Right lung (tissue), 5 donors: Measurements from ENCODE around the gene BATF. TPM values are rescaled to one million over a fixed set of nuclear protein-coding genes. Genes with fewer than 3 reads are reported as not detected.

ENCODE experiments used
- DNase-seq, 2 donors: peaks; one replicate each; pipeline ENCODE4 v3.0.0-alpha.2; 2013
- polyA plus RNA-seq, 5 donors: library from polyadenylated mRNA; unstranded; fragments of 120-200 nt; gene quantifications; one replicate each; pipeline versions ENCODE4 v1.2.1 to v1.2.3, GENCODE V29; 2013; ENCODE audit warnings: inconsistent platforms in 1 of 5, low replicate concordance in 1 of 5; ENCODE audit not compliant: insufficient read length in 5 of 5, insufficient read depth in 1 of 5

The BATF gene
- polyA plus RNA-seq, 5 donors: 0.45 to 0.90 (median 0.71) TPM

DNA sequence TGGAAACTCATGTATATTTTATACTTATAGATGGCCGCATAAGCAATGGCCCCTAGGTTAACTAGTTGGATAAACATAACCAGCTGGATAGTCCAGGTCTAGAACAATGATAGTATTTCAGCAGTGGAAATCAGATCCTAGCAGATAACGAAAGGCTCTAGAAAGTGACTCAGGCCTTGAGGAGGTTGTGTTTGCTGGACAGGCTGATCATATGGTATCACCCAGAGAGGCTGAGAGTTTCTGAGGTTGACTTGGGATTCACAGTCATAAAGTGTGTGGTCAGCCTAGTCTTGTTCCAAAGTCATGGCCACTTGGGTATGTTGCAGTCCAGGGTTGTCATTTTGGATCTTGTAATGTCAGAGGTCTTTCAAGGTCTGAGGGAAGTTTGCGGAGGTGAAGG lies 73.0 kb downstream of the BATF start:
- no peak for DNase-seq

Other genes with a start within 250 kb of the BATF start
- 1,000 to 10,000 TPM in 1 of 5 donors, 100 to 1,000 TPM in 4; 142 to 1,318 (median 956) TPM for gene FOS, start 243.6 kb upstream of the BATF start, polyA plus RNA-seq
- gene JDP2, start 94.4 kb upstream of the BATF start, polyA plus RNA-seq: 10 to 100 TPM; 21.6 to 27.7 (median 24.3) TPM
- 1 to 10 TPM; 4.3 to 9.8 (median 6.4) TPM for gene FLVCR2, start 56.2 kb downstream of the BATF start, polyA plus RNA-seq
- 10 to 100 TPM; 26.1 to 31.6 (median 28.3) TPM for gene ERG28, start 138.4 kb downstream of the BATF start, polyA plus RNA-seq
- 10 to 100 TPM; 36.6 to 47.6 (median 42.1) TPM for gene TTLL5, start 138.8 kb downstream of the BATF start, polyA plus RNA-seq